Left ventricle myocardium superior (tissue), 1 donor: ENCODE measurements around the gene SRSF7. TPM values are rescaled to one million over a fixed set of nuclear protein-coding genes. Genes with fewer than 3 reads are reported as not detected.
"Not testable (repeated sequence)": the region's sequence is repeated elsewhere in the genome, so short reads cannot be mapped to it uniquely, and the experiment has no call there.

Experiments used
- ATAC-seq: fragments of 200-7000 bp; cut with Tn5 transposase; one replicate; pipeline ENCODE4 v1.9.1; 2020; ENCODE audit warnings: mild to moderate bottlenecking, moderate library complexity
- DNase-seq: peaks from one replicate; pipeline ENCODE4 v3.0.0-alpha.2; 2020
- intact Hi-C: fragments of 100-400 bp; cut with micrococcal nuclease; formaldehyde crosslinking; loops from one replicate; pipeline ENCODE4 v1.11.0; 2022
- long read RNA-seq: library from polyadenylated mRNA; unstranded; transcript quantifications from one replicate; pipeline ENCODE4 v2.0.0, GENCODE V29; 2021
- total RNA-seq: library from RNA; stranded (reverse); fragmentation: NEBNext Ultra II Directional; extraction: Animal tissue kit (Norgen Biotek cat#: 25700); gene quantifications from one replicate; pipeline ENCODE4 v1.2.1, GENCODE V29; 2021
- donor health status: DM: no; HTN: yes; CAD: no; lungs with severe emphysema.

SRSF7 gene
- 54.5 TPM for total RNA-seq
- long read RNA-seq, transcript SRSF7-201 (8 exons, 2,489 nt): major isoform, 24 of 48 reads
- long read RNA-seq, transcript SRSF7-208 (7 exons, 1,903 nt): minor isoform, 8 of 48 reads
- long read RNA-seq, partial matches to known transcripts: 6 of 48 reads
- long read RNA-seq, other reads (novel, unspliced or antisense): 4 of 48 reads

GRCh38 chr2:38750891-38751595, at the start of gene SRSF7:
SRSF7 (minus strand) TSS chr2:38751361; CDS start chr2:38751256, 105 bp downstream.
- intact Hi-C loops: no loop called here
- ATAC-seq: peak; percentile 93
- peak; percentile 98 for DNase-seq

- ATAC-seq (no peak), DNase-seq (no peak)
- intact Hi-C loops: no loop called here
Observed at GRCh38 chr2:38797953-38798352, 46.8 kb upstream of the SRSF7 start.

- intact Hi-C loops: no loop called here
- ATAC-seq: no peak
Observed at GRCh38 chr2:38797250-38797676, 46.1 kb upstream of the SRSF7 start.

GRCh38 chr2:38795016-38795415, 43.9 kb upstream of the SRSF7 start:
- intact Hi-C loops, ATAC-seq, DNase-seq: not testable (repeated sequence)

More at GRCh38 chr2:38797250-38797676, 46.1 kb upstream of the SRSF7 start:
- DNase-seq: no peak

GRCh38 chr2:38794235-38794946, 43.2 kb upstream of the SRSF7 start:
- ATAC-seq: no peak
- no peak for DNase-seq
- intact Hi-C loops: no loop called here

- ATAC-seq (no peak), DNase-seq (no peak)
- intact Hi-C loops: no loop called here
Observed at GRCh38 chr2:38793511-38793910, 42.4 kb upstream of the SRSF7 start.

GRCh38 chr2:38792751-38793150, 41.6 kb upstream of the SRSF7 start:
- ATAC-seq: no peak
- intact Hi-C loops: no loop called here
- DNase-seq: no peak

GRCh38 chr2:38792321-38792720, 41.2 kb upstream of the SRSF7 start:
- intact Hi-C loops, ATAC-seq: not testable (repeated sequence)

GRCh38 chr2:38791744-38792143, 40.6 kb upstream of the SRSF7 start:
- ATAC-seq: no peak
- intact Hi-C loops: no loop called here
- DNase-seq: no peak

More at GRCh38 chr2:38792321-38792720, 41.2 kb upstream of the SRSF7 start:
- DNase-seq: not testable (repeated sequence)

GRCh38 chr2:38789691-38790090, 38.5 kb upstream of the SRSF7 start:
- intact Hi-C loops: no loop called here
- no peak for DNase-seq
- ATAC-seq: no peak

- no peak for DNase-seq
- intact Hi-C loops: no loop called here
- ATAC-seq: no peak
Observed at GRCh38 chr2:38788306-38788705, 37.1 kb upstream of the SRSF7 start.

- DNase-seq (no peak), ATAC-seq (no peak)
- intact Hi-C loops: no loop called here
Observed at GRCh38 chr2:38783586-38783985, 32.4 kb upstream of the SRSF7 start.

GRCh38 chr2:38778687-38779082, 27.5 kb upstream of the SRSF7 start:
- no peak for ATAC-seq
- no peak for DNase-seq
- intact Hi-C loops: no loop called here

GRCh38 chr2:38776531-38776930, 25.4 kb upstream of the SRSF7 start:
- ATAC-seq (no peak), DNase-seq (no peak)
- intact Hi-C loops: no loop called here

GRCh38 chr2:38775921-38776225, 24.7 kb upstream of the SRSF7 start:
- DNase-seq (no peak), ATAC-seq (no peak)
- intact Hi-C loops: no loop called here

- no peak for ATAC-seq
- intact Hi-C loops: no loop called here
- no peak for DNase-seq
Observed at GRCh38 chr2:38775097-38775920, 24.1 kb upstream of the SRSF7 start.

- intact Hi-C loops: no loop called here
- DNase-seq (no peak), ATAC-seq (no peak)
Observed at GRCh38 chr2:38771632-38772031, 20.5 kb upstream of the SRSF7 start.

GRCh38 chr2:38765551-38765950, 14.4 kb upstream of the SRSF7 start:
- intact Hi-C loops: no loop called here
- DNase-seq (no peak), ATAC-seq (no peak)

GRCh38 chr2:38765149-38765548, 14.0 kb upstream of the SRSF7 start:
- no peak for ATAC-seq
- intact Hi-C loops: no loop called here

GRCh38 chr2:38763728-38764127, 12.6 kb upstream of the SRSF7 start:
- no peak for ATAC-seq
- intact Hi-C loops: no loop called here
- DNase-seq: no peak

More at GRCh38 chr2:38765149-38765548, 14.0 kb upstream of the SRSF7 start:
- DNase-seq: no peak
